CD14-positive monocyte (primary cell): ENCODE data around the gene TMEM214. TPM values are rescaled to one million over a fixed set of nuclear protein-coding genes. Genes with fewer than 3 reads are reported as not detected.

Experiments
- DNase-seq, 3 donors: peaks; one replicate each; pipeline ENCODE4 v3.0.0-alpha.2; 2011 to 2022
- H2AFZ ChIP-seq: 2 replicates; pipeline ENCODE4 v1.6.0; 2012; ENCODE audit warnings: mild to moderate bottlenecking, low read depth, low read length, inconsistent platforms; ENCODE audit not compliant: insufficient read depth, poor library complexity, severe bottlenecking
- H3K27ac ChIP-seq, 2 donors: 1 replicate in 1 of 2; 2 replicates in 1 of 2; pipeline ENCODE4 v1.5.1; 2012 to 2013; ENCODE audit warnings: low read length in 2 of 2, control low read depth in 1 of 2, inconsistent platforms in 1 of 2, low read depth in 1 of 2, mild to moderate bottlenecking in 1 of 2
- H3K27me3 ChIP-seq, 2 donors: one replicate each; pipeline versions ENCODE4 v1.6.0 to v1.6.1; 2011 to 2013; ENCODE audit warnings: low read length in 2 of 2; ENCODE audit not compliant: control insufficient read depth in 2 of 2, insufficient read depth in 2 of 2
- H3K36me3 ChIP-seq, 2 donors: replicated peaks in 1 of 2; 1 replicate in 1 of 2; 2 replicates in 1 of 2; pipeline versions ENCODE4 v1.5.1 to v1.6.1; 2012 to 2013; ENCODE audit warnings: low read length in 2 of 2, control low read depth in 1 of 2, inconsistent platforms in 1 of 2, mild to moderate bottlenecking in 1 of 2; ENCODE audit not compliant: insufficient read depth in 2 of 2, control insufficient read depth in 1 of 2
- H3K4me1 ChIP-seq, 2 donors: 1 replicate in 1 of 2; 2 replicates in 1 of 2; pipeline versions ENCODE4 v1.5.1 to v1.6.1; 2012 to 2013; ENCODE audit warnings: low read length in 2 of 2, control low read depth in 1 of 2, inconsistent platforms in 1 of 2, mild to moderate bottlenecking in 1 of 2, moderate library complexity in 1 of 2; ENCODE audit not compliant: insufficient read depth in 2 of 2, control insufficient read depth in 1 of 2
- H3K4me2 ChIP-seq: replicated peaks from 2 replicates; pipeline ENCODE3; 2012; ENCODE audit warnings: low read length, moderate library complexity, mild to moderate bottlenecking; ENCODE audit not compliant: poor library complexity, severe bottlenecking; ENCODE audit errors: extremely low read depth
- H3K4me3 ChIP-seq, 3 experiments: fragments of 200-600 bp in 1 of 3; sonication (generic) in 1 of 3; replicated peaks in 1 of 3; 1 replicate in 2 of 3; 2 replicates in 1 of 3; pipeline ENCODE4 v1.5.1; 2011 to 2013; ENCODE audit warnings: low read length in 3 of 3, mild to moderate bottlenecking in 3 of 3, control low read depth in 2 of 3, low read depth in 2 of 3, inconsistent platforms in 1 of 3, moderate library complexity in 1 of 3
- H3K79me2 ChIP-seq: 2 replicates; pipeline ENCODE4 v1.6.0; 2012; ENCODE audit warnings: mild to moderate bottlenecking, control low read depth, inconsistent platforms, low read length, moderate library complexity; ENCODE audit not compliant: insufficient read depth
- H3K9ac ChIP-seq: 2 replicates; pipeline ENCODE4 v1.6.0; 2017; ENCODE audit warnings: low read length, mild to moderate bottlenecking; ENCODE audit not compliant: insufficient read depth, poor library complexity, severe bottlenecking
- H3K9me3 ChIP-seq, 2 donors: replicated peaks in 1 of 2; 1 replicate in 1 of 2; 2 replicates in 1 of 2; pipeline versions ENCODE4 v1.5.1 to v1.6.1; 2012 to 2013; ENCODE audit warnings: low read length in 2 of 2, control low read depth in 1 of 2; ENCODE audit not compliant: control insufficient read depth in 1 of 2, insufficient read depth in 1 of 2
- H4K20me1 ChIP-seq: 2 replicates; pipeline ENCODE4 v1.6.0; 2012; ENCODE audit warnings: mild to moderate bottlenecking, low read length, control low read depth, moderate library complexity; ENCODE audit not compliant: insufficient read depth
- H3K27ac Mint-ChIP-seq, 7 donors: one replicate each; pipeline ENCODE4 v1.8.0; 2020; ENCODE audit warnings: mild to moderate bottlenecking in 7 of 7, mixed read lengths in 7 of 7, moderate library complexity in 6 of 7, inconsistent platforms in 2 of 7
- H3K27me3 Mint-ChIP-seq, 3 donors: one replicate each; pipeline ENCODE4 v1.8.0; 2021 to 2022; ENCODE audit warnings: low read depth in 3 of 3, mild to moderate bottlenecking in 3 of 3, mixed read lengths in 3 of 3, moderate library complexity in 3 of 3, inconsistent platforms in 1 of 3
- H3K36me3 Mint-ChIP-seq, 2 donors: one replicate each; pipeline ENCODE4 v1.8.0; 2020; ENCODE audit warnings: mixed read lengths in 2 of 2, inconsistent platforms in 1 of 2, mild to moderate bottlenecking in 1 of 2
- H3K4me1 Mint-ChIP-seq: one replicate; pipeline ENCODE4 v1.8.0; 2020; ENCODE audit warnings: mild to moderate bottlenecking, mixed read lengths
- H3K4me3 Mint-ChIP-seq, 2 donors: one replicate each; pipeline ENCODE4 v1.8.0; 2020; ENCODE audit warnings: mild to moderate bottlenecking in 2 of 2, mixed read lengths in 2 of 2, moderate library complexity in 1 of 2
- H3K9me3 Mint-ChIP-seq, 7 donors: one replicate each; pipeline ENCODE4 v1.8.0; 2020 to 2022; ENCODE audit warnings: mixed read lengths in 7 of 7, mild to moderate bottlenecking in 6 of 7, moderate library complexity in 6 of 7, inconsistent platforms in 2 of 7
- CTCF ChIP-seq: fragments of 200-600 bp; IDR thresholded peaks from one replicate; pipeline ENCODE4 v1.8.0; 2022; ENCODE audit warnings: antibody characterized with exemption, mild to moderate bottlenecking
- WGBS: methylation state at CpG from one replicate; pipeline ENCODE4 v1.1.5; 2013; ENCODE audit warnings: missing lambda C conversion rate; ENCODE audit not compliant: insufficient coverage; 5-methylcytosine and 5-hydroxymethylcytosine counted together
- intact Hi-C, 2 donors: fragments of 100-400 bp; cut with micrococcal nuclease; formaldehyde crosslinking; loops; one replicate each; pipeline versions ENCODE4 v1.15.0 to v1.15.1; 2023
- polyA plus RNA-seq, 3 donors: library from polyadenylated mRNA; depleted of rRNA in 1 of 3; unstranded in 2 of 3; stranded (reverse) in 1 of 3; fragments of 300-500 nt in 2 of 3; fragments of >200 nt in 1 of 3; fragmentation: Illumina TruSeq in 2 of 3; gene quantifications; 1 replicate in 2 of 3; 2 replicates in 1 of 3; pipeline ENCODE4 v1.2.3, GENCODE V29; 2012 to 2021

Gene TMEM214
- polyA plus RNA-seq, 3 donors: 18.3 to 61.7 (median 26.9) TPM

GRCh38 chr2:27038631-27039339, 6.0 kb downstream of the TMEM214 start:
- no peak for TF ChIP-seq CTCF
- Histone ChIP-seq H3K27ac (no peak overlapping the region), H3K27me3 (no peaks in the 10 kb centered on the region), H3K79me2 (peaks cover 21% of the 10 kb centered on the region), H3K4me1 (peaks cover 6 to 8% of the 10 kb centered on the region in 2 donors), H3K4me3 (no peak overlapping the region), H3K36me3 (peaks cover 74 to 87% of the 10 kb centered on the region in 2 donors), H3K4me2 (no peak overlapping the region), H4K20me1 (peaks cover 13% of the 10 kb centered on the region), H3K9me3 (no peaks in the 10 kb centered on the region), H3K9ac (no peak overlapping the region), H2AFZ (no peak overlapping the region)
- Mint-ChIP-seq H3K9me3 (no peaks in the 10 kb centered on the region), H3K4me1 (peaks cover 10% of the 10 kb centered on the region), H3K36me3 (peaks cover 80 to 82% of the 10 kb centered on the region in 2 donors), H3K4me3 (no peak overlapping the region), H3K27me3 (no peaks in the 10 kb centered on the region), H3K27ac (peak overlapping the region in 2 of 7 donors; percentile 42 to 70)
- no peak for DNase-seq
- intact Hi-C loops: no loop called here
- 93% methylated on average over 11 of the region's 17 CpGs for WGBS

- no peaks in the 10 kb centered on the region for H3K9me3 Mint-ChIP-seq
- H3K27ac Mint-ChIP-seq: no peak overlapping the region
- no peak overlapping the region for H3K4me3 Mint-ChIP-seq
- H3K4me1 Mint-ChIP-seq: peaks cover 4% of the 10 kb centered on the region
- H3K36me3 ChIP-seq: peaks cover 74 to 87% of the 10 kb centered on the region in 2 donors
- intact Hi-C loops: no loop called here
- TF ChIP-seq CTCF: no peak
- H3K9ac ChIP-seq: no peak overlapping the region
- H3K4me1 ChIP-seq: peaks cover 0 to 1% of the 10 kb centered on the region in 2 donors
- H3K36me3 Mint-ChIP-seq: peaks cover 77 to 82% of the 10 kb centered on the region in 2 donors
- no peaks in the 10 kb centered on the region for H3K9me3 ChIP-seq
- 94% methylated on average over 2 of the region's 6 CpGs for WGBS
- H3K4me2 ChIP-seq: no peak overlapping the region
- no peaks in the 10 kb centered on the region for H3K27me3 Mint-ChIP-seq
- no peak overlapping the region for H2AFZ ChIP-seq
- peaks cover 8% of the 10 kb centered on the region for H4K20me1 ChIP-seq
- H3K27ac ChIP-seq: no peak overlapping the region
- peaks cover 15% of the 10 kb centered on the region for H3K79me2 ChIP-seq
- H3K27me3 ChIP-seq: no peaks in the 10 kb centered on the region
- no peak overlapping the region for H3K4me3 ChIP-seq
- DNase-seq: no peak
Measured at GRCh38 chr2:27039426-27039825, 6.7 kb downstream of the TMEM214 start.
